Stimulated activated CD4-positive, alpha-beta T cell treated with anti-CD3 and anti-CD28 coated beads, Interleukin-2, amount 100 ng/mL, for 24 hours (primary cell): ENCODE results near the gene TCL1B.
"Not testable (repeated sequence)": the region's sequence is repeated elsewhere in the genome, so short reads cannot be mapped to it uniquely, and the experiment has no call there.

Source experiments
- DNase-seq, 2 donors: peaks; one replicate each; pipeline ENCODE4 v3.0.0-alpha.2; 2020

TCL1B gene

GRCh38 chr14:95685978-95686922 is at the start of gene TCL1B:
TCL1B (plus strand) TSS chr14:95686426; CDS start chr14:95686468, 42 bp downstream.
- no peak for DNase-seq

- DNase-seq, result no peak
Observed at GRCh38 chr14:95644981-95645380, 41.2 kb upstream of the TCL1B start.

- no peak for DNase-seq
Observed at GRCh38 chr14:95645389-95645996, 40.7 kb upstream of the TCL1B start.

- no peak for DNase-seq
Observed at GRCh38 chr14:95647926-95648325, 38.3 kb upstream of the TCL1B start.

GRCh38 chr14:95649230-95649629 is 37.0 kb upstream of the TCL1B start:
- no peak for DNase-seq

- DNase-seq, result no peak
Observed at GRCh38 chr14:95651028-95651427, 35.2 kb upstream of the TCL1B start.

GRCh38 chr14:95651821-95652583 is 34.2 kb upstream of the TCL1B start:
- DNase-seq, result no peak

- no peak for DNase-seq
Observed at GRCh38 chr14:95652690-95653089, 33.5 kb upstream of the TCL1B start.

- DNase-seq, result no peak
Observed at GRCh38 chr14:95655461-95655860, 30.8 kb upstream of the TCL1B start.

GRCh38 chr14:95656634-95657033 is 29.6 kb upstream of the TCL1B start:
- no peak for DNase-seq

- no peak for DNase-seq
Observed at GRCh38 chr14:95657454-95657853, 28.8 kb upstream of the TCL1B start.

- DNase-seq, result no peak
Observed at GRCh38 chr14:95659293-95659989, 26.8 kb upstream of the TCL1B start.

- no peak for DNase-seq
Observed at GRCh38 chr14:95659990-95660385, 26.2 kb upstream of the TCL1B start.

- no peak for DNase-seq
Observed at GRCh38 chr14:95660651-95661515, 25.3 kb upstream of the TCL1B start.

- no peak for DNase-seq
Observed at GRCh38 chr14:95662376-95663186, 23.6 kb upstream of the TCL1B start.

- DNase-seq, result no peak
Observed at GRCh38 chr14:95663226-95663797, 22.9 kb upstream of the TCL1B start.

GRCh38 chr14:95664066-95664465 is 22.2 kb upstream of the TCL1B start:
- no peak for DNase-seq

GRCh38 chr14:95664546-95664945 is 21.7 kb upstream of the TCL1B start:
- DNase-seq, result no peak

GRCh38 chr14:95665530-95665929 is 20.7 kb upstream of the TCL1B start:
- DNase-seq, result not testable (repeated sequence)

GRCh38 chr14:95666450-95666849 is 19.8 kb upstream of the TCL1B start:
- no peak for DNase-seq
